GM12878 (cell line): ENCODE results near the gene DOCK1. TPM values are rescaled to one million over a fixed set of nuclear protein-coding genes. Genes with fewer than 3 reads are reported as not detected.

Source experiments
- ATAC-seq: fragments of 200-7000 bp; cut with Tn5 transposase; 3 replicates; pipeline ENCODE4 v1.9.1; 2020; ENCODE audit warnings: mild to moderate bottlenecking, moderate library complexity
- BruUV-seq: library from RNA; stranded (reverse); fragments of 400-500 nt; replicated peaks from 2 replicates; lab custom pipeline; 2021; lab: Mats Ljungman, UMichigan
- CTCF ChIA-PET: fragments of 300-600 bp; sonication (Branson Sonifier 250); formaldehyde crosslinking; extraction: SDS; loops from one replicate; lab custom pipeline; 2021; ENCODE audit warnings: inconsistent platforms; lab: Yijun Ruan, JAX
- POLR2A ChIA-PET: fragments of 350-600 bp; formaldehyde crosslinking; extraction: SDS; loops from one replicate; lab custom pipeline; 2021; ENCODE audit warnings: inconsistent platforms; lab: Charles Lee
- RAD21 ChIA-PET: fragments of 300-600 bp; sonication (Branson Sonifier 250); formaldehyde crosslinking; loops from one replicate; lab custom pipeline; 2023; ENCODE audit warnings: antibody characterized with exemption; ENCODE audit not compliant: unreplicated experiment; lab: Charles Lee
- SMC1A ChIA-PET: fragments of 300-600 bp; sonication (Branson Sonifier 250); formaldehyde crosslinking; loops from one replicate; lab custom pipeline; 2023; ENCODE audit not compliant: unreplicated experiment, uncharacterized antibody; lab: Charles Lee
- DNase-seq: peaks from one replicate; pipeline ENCODE4 v3.0.0-alpha.2; 2011; ENCODE audit warnings: low read depth, low spot score
- FAIRE-seq: peaks from 3 replicates; lab custom pipeline; 2011; peaks lifted over from hg19 to GRCh38; lab: Jason Lieb, UNC
- H2AFZ ChIP-seq: 2 replicates; pipeline ENCODE4 v1.6.0; 2011; ENCODE audit warnings: low read depth, low read length, control low read depth; ENCODE audit not compliant: control insufficient read depth
- H3K27ac ChIP-seq: 2 replicates; pipeline ENCODE4 v1.5.1; 2011; ENCODE audit warnings: control low read depth; ENCODE audit not compliant: control insufficient read depth, insufficient read depth
- H3K27me3 ChIP-seq, 2 experiments: replicated peaks in 1 of 2; 2 replicates each; pipeline versions ENCODE4 v1.6.0 to v1.6.1; 2011; ENCODE audit warnings: low read length in 1 of 2; ENCODE audit not compliant: control insufficient read depth in 2 of 2, insufficient read depth in 2 of 2
- H3K36me3 ChIP-seq, 2 experiments: 2 replicates each; pipeline ENCODE4 v1.5.1; 2011; ENCODE audit warnings: low read length in 1 of 2; ENCODE audit not compliant: control insufficient read depth in 2 of 2, insufficient read depth in 2 of 2
- H3K4me1 ChIP-seq: 2 replicates; pipeline ENCODE4 v1.6.1; 2011; ENCODE audit warnings: mild to moderate bottlenecking, low read length, moderate library complexity, mixed read lengths; ENCODE audit not compliant: control insufficient read depth, insufficient read depth
- H3K4me2 ChIP-seq: 2 replicates; pipeline ENCODE4 v1.6.0; 2011; ENCODE audit warnings: control low read depth; ENCODE audit not compliant: control insufficient read depth, insufficient read depth
- H3K4me3 ChIP-seq: fragments of 200-600 bp; sonication (generic); 2 replicates; pipeline ENCODE4 v1.5.1; 2016
- H3K79me2 ChIP-seq: 2 replicates; pipeline ENCODE4 v1.6.0; 2011; ENCODE audit warnings: low read length; ENCODE audit not compliant: control insufficient read depth, insufficient read depth
- H3K9ac ChIP-seq: 2 replicates; pipeline ENCODE4 v1.8.0; 2011; ENCODE audit warnings: low read length, control low read depth, mixed read lengths; ENCODE audit not compliant: control insufficient read depth, insufficient read depth
- H3K9me3 ChIP-seq: replicated peaks from 3 replicates; pipeline ENCODE4 v1.5.1; 2011; ENCODE audit warnings: mild to moderate bottlenecking, low read length; ENCODE audit not compliant: control insufficient read depth, insufficient read depth
- H4K20me1 ChIP-seq: 2 replicates; pipeline ENCODE4 v1.6.0; 2011; ENCODE audit not compliant: control insufficient read depth, insufficient read depth
- IKZF2 ChIP-seq, 2 experiments: fragments of 450-650 bp; IDR thresholded peaks; 2 replicates each; pipeline ENCODE4 v1.6.1; 2017; ENCODE audit warnings: mild to moderate bottlenecking in 2 of 2, moderate library complexity in 2 of 2
- RAD51 ChIP-seq: fragments of 450-650 bp; IDR thresholded peaks from 2 replicates; pipeline ENCODE4 v1.6.1; 2016; ENCODE audit warnings: moderate library complexity, mild to moderate bottlenecking, inconsistent platforms
- RFX5 ChIP-seq: IDR thresholded peaks from 2 replicates; pipeline ENCODE4 v1.6.1; 2011; ENCODE audit warnings: low read depth, low read length, improper control_type of control experiment
- WGBS: methylation state at CpG from one replicate; pipeline ENCODE4 v1.1.6; 2016; ENCODE audit warnings: low lambda C conversion rate; ENCODE audit not compliant: insufficient replicate concordance, insufficient coverage; ENCODE audit errors: missing lambda C conversion rate; 5-methylcytosine and 5-hydroxymethylcytosine counted together
- in situ Hi-C: fragments of 300-500 bp; cut with MboI; formaldehyde crosslinking; loops from 9 replicates; pipeline ENCODE4 v1.14.3; 2018; ENCODE audit warnings: mixed read lengths
- intact Hi-C: fragments of 100-400 bp; cut with micrococcal nuclease; formaldehyde crosslinking; loops from one replicate; pipeline ENCODE4 v1.14.2; 2022; ENCODE audit not compliant: unreplicated experiment
- polyA plus RNA-seq, 11 experiments: library from polyadenylated mRNA; depleted of rRNA in 4 of 11; unstranded in 6 of 11; stranded (reverse) in 5 of 11; fragments of >200 nt; fragmentation: Nextera tagmentation in 4 of 11; fragmentation: Illumina TruSeq in 1 of 11; extraction: Ambion mirVana in 4 of 11; extraction: Trizol in 1 of 11; gene quantifications; 1 replicate in 1 of 11; 2 replicates in 10 of 11; pipeline versions ENCODE4 v1.2.1 to v1.2.3, GENCODE V29; 2011 to 2016; ENCODE audit warnings: inconsistent platforms in 2 of 11, missing spikeins in 2 of 11, low read depth in 1 of 11
- total RNA-seq, 4 experiments: library from RNA; depleted of rRNA in 3 of 4; stranded (reverse); fragments of >200 nt in 3 of 4; fragmentation: Illumina TruSeq in 1 of 4; extraction: Trizol in 1 of 4; gene quantifications; 2 replicates each; pipeline versions ENCODE4 v1.2.1 to v1.2.3, GENCODE V29; 2013 to 2021
- TF ChIP-seq, protein P1 (sequence below): fragments of 450-650 bp; IDR thresholded peaks from 2 replicates; pipeline ENCODE4 v1.6.1; 2017; ENCODE audit warnings: mild to moderate bottlenecking, moderate library complexity

Gene DOCK1
- total and polyA plus RNA-seq, 10 of the 15 experiments (the other 5 are each of a cell fraction or from before 2014, with no cell fraction given): 0.05 to 0.18 TPM; not detected in 8

- no peak overlapping the region for H2AFZ ChIP-seq
- no peaks in the 10 kb centered on the region for H3K79me2 ChIP-seq
- no peak overlapping the region for H3K9ac ChIP-seq
- H3K4me1 ChIP-seq: no peaks in the 10 kb centered on the region
- SMC1A ChIA-PET: no interaction called here
- intact Hi-C loops: no loop called here
- no peaks in the 10 kb centered on the region; the same call in 2 of the 3 replicates for H3K9me3 ChIP-seq
- in situ Hi-C loops: no loop called here
- no peaks in the 10 kb centered on the region for H4K20me1 ChIP-seq
- TF ChIP-seq RAD51: no peak
- TF ChIP-seq RFX5: no peak
- TF ChIP-seq, protein P1, sequence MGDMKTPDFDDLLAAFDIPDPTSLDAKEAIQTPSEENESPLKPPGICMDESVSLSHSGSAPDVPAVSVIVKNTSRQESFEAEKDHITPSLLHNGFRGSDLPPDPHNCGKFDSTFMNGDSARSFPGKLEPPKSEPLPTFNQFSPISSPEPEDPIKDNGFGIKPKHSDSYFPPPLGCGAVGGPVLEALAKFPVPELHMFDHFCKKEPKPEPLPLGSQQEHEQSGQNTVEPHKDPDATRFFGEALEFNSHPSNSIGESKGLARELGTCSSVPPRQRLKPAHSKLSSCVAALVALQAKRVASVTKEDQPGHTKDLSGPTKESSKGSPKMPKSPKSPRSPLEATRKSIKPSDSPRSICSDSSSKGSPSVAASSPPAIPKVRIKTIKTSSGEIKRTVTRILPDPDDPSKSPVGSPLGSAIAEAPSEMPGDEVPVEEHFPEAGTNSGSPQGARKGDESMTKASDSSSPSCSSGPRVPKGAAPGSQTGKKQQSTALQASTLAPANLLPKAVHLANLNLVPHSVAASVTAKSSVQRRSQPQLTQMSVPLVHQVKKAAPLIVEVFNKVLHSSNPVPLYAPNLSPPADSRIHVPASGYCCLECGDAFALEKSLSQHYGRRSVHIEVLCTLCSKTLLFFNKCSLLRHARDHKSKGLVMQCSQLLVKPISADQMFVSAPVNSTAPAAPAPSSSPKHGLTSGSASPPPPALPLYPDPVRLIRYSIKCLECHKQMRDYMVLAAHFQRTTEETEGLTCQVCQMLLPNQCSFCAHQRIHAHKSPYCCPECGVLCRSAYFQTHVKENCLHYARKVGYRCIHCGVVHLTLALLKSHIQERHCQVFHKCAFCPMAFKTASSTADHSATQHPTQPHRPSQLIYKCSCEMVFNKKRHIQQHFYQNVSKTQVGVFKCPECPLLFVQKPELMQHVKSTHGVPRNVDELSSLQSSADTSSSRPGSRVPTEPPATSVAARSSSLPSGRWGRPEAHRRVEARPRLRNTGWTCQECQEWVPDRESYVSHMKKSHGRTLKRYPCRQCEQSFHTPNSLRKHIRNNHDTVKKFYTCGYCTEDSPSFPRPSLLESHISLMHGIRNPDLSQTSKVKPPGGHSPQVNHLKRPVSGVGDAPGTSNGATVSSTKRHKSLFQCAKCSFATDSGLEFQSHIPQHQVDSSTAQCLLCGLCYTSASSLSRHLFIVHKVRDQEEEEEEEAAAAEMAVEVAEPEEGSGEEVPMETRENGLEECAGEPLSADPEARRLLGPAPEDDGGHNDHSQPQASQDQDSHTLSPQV: no peak
- TF ChIP-seq IKZF2 (IDR thresholded peaks at IDR 0.05): no peak
- CTCF ChIA-PET: no interaction called here
- POLR2A ChIA-PET: no interaction called here
- no peaks in the 10 kb centered on the region for H3K27me3 ChIP-seq
- WGBS: 21% methylated on average over 3 of the region's 3 CpGs
- ATAC-seq (no peak), FAIRE-seq (no peak), DNase-seq (no peak)
- no peak overlapping the region for H3K4me2 ChIP-seq
- H3K27ac ChIP-seq: no peak overlapping the region
- no peak overlapping the region for H3K4me3 ChIP-seq
- BruUV-seq: no TSS peak
- RAD21 ChIA-PET: no interaction called here
- no peaks in the 10 kb centered on the region for H3K36me3 ChIP-seq
Observed at GRCh38 chr10:127020260-127020659, 115.0 kb downstream of the DOCK1 start.
